NCI-H1436 (cell line): ENCODE measurements around the gene PRR14L.

Source experiments
- DNase-seq: peaks from one replicate; lab custom pipeline; 2025; lab: John Stamatoyannopoulos, UW

Gene PRR14L

DNA sequence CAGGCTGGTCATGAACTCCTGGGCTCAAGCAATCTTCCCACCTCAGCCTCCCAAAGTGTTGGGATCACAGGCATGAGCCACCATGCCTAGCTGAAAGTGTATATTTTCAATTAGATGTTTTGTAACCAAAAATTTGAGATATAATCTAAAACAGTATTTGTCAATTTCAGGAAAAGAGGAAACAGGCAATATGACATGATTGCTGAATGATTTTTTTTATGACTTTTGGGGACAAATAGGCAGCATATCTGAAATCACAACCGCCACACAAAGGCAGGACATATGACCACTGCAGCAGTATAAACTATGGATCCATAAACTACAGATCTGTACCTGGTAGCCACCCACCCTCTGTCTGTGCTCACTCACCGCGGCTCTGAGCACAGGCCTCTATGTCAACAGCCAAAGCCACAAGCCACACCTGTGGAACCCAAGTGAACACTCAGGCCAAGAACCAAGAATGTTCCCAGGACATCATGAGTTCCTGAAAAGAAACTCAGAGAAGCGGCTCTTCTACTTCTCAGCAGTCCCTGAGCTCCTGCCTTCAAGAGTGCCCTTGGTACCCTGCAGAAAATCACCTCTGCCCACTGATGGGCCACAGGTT is 110.4 kb downstream of the PRR14L start:
- no peak for DNase-seq

DNA sequence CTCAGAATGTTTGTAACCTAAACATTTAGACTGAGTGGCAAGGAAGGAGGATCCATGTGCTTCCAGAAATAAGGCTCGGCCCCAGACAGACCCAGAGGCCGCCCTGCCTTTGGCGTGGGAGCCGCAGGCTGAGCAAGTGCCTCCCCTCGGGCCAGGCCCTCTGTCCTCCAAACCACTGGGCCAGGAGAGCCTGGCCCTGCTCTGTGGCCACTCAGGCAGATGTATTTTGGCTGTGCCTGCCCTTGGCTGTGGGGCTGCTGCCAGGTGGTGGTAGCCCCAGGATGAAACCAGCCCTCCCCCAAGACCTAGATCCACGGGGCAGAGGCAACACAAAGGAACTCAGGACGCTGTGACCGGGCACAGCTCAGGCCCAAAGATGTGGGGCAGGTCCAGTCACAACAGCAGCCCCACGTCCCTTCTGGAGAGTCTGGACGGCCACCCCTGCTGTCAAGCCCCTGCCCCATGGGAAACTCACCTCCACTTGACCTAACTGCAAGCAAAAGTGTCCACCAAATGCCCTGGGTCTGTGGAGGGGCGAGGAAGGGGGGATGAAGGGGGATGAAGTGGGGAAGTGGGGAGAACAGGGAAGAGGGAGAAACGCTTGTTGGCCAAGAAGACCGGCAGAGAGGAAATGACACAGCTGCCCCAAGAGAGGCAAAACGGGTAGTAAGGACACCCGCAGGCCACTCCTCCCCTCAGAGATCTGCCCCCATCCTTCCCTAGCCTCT is 111.9 kb downstream of the PRR14L start:
- DNase-seq: no peak

DNA sequence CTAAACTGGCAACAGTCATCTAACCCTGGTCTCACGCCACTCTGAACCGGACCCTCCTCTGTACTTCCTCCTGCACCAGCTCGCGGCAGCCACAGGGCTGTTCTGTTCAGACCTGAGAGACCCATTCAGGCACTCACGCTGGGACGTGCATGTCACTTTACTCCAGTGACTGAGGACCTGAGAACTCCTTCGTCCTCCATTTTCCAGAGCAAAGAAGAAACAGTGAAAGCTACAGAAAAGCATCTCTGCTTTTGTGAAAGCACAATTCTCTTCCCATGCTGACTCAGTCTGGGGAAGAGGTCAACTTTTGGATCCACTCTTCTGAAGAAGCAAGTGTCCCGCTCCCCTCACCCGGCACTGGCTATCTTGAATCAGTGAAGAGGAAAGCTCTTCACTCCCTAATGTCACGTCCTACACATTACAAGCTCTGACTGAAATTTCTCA is 112.5 kb downstream of the PRR14L start:
- no peak for DNase-seq

DNA sequence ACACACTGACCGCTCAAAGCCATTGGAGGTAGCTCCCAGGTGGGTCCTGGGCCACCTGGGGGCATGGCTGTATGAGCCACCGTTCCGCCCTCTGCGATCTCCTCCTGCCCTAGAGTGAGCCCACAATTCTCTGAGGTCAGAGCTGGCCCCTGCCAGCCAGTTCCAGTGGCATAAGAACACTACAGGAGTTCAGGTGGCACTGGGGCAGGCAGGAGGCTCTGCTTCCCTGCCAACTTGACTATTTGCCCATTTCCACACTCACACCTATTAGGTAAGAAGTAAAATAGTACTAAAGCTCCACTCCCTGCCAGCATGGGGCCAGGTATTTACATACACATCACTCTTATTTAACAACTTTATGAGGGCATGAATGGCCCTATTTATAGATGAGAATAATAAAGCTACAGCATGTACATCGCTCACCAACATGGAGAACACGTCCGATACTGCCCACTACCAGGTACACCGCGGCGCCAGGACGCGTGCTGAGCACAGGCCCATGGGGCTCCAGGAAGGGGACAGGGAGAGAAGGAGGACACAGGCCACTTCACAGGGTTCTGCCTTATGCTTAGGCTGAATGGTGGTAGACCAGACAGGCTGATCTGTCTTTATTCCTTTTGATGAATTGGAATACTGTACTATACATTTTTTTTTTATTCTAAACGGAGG is 114.2 kb downstream of the PRR14L start:
- no peak for DNase-seq

DNA sequence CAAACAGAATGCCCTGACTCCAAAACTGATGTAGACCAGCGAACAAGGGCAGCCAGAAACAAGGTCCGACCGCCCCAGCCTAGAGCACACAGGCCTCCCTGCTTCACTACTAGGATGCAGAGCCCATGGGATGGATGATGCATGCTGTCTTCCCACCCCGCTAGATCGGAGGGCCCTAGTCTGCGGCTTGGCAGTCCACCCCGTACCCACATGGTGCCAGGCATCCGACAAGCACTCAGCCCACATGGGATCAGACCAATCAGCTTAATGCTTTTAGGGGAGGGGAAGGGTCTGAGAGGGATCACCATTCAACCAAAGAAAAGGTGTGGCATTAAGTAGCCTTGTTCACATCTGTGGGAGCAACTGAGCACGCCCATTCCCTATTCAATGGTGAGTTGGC is 118.5 kb downstream of the PRR14L start:
- no peak for DNase-seq
